Measurements from ENCODE around the gene SLC25A43. TPM values are rescaled to one million over a fixed set of nuclear protein-coding genes. Genes with fewer than 3 reads are reported as not detected.
"Not testable (repeated sequence)": the region's sequence is repeated elsewhere in the genome, so short reads cannot be mapped to it uniquely, and the experiment has no call there.

Gene SLC25A43
- total RNA-seq, 4 donors from 2014 or later = 7.9 to 18.0 (median 14.3) TPM

GRCh38 chrX:119375561-119375960 lies 23.6 kb upstream of the SLC25A43 start:
- Histone ChIP-seq H3K4me3 (no peak overlapping the region), H3K27me3 (no peaks in the 10 kb centered on the region), H3K9me3 (no peaks in the 10 kb centered on the region), H3K4me1 (no peaks in the 10 kb centered on the region), H3K27ac (no peak overlapping the region), H3K36me3 (no peaks in the 10 kb centered on the region)
- no peak for ATAC-seq
- WGBS, 2 donors (ENCODE audit: low coverage in 1 of 2) = 100% methylated on average over 1 of the region's 3 CpGs; no CpG with 5 or more reads in 1 of the 2 donors
- TF ChIP-seq EP300 (IDR thresholded peaks at IDR 0.05) (no peak), CTCF (IDR thresholded peaks at IDR 0.05) (no peak), POLR2AphosphoS5 (IDR thresholded peaks at IDR 0.05) (no peak), POLR2A (IDR thresholded peaks at IDR 0.05) (no peak)

GRCh38 chrX:119376312-119376711 lies 22.8 kb upstream of the SLC25A43 start:
- Histone ChIP-seq H3K27me3 (no peaks in the 10 kb centered on the region), H3K9me3 (no peaks in the 10 kb centered on the region), H3K4me3 (no peak overlapping the region), H3K4me1 (no peaks in the 10 kb centered on the region), H3K27ac (no peak overlapping the region), H3K36me3 (no peaks in the 10 kb centered on the region)
- no peak for ATAC-seq
- 67 to 76% methylated on average over 1 to 3 of the region's 5 CpGs for WGBS, 2 donors (ENCODE audit: low coverage in 1 of 2)
- TF ChIP-seq POLR2AphosphoS5 (IDR thresholded peaks at IDR 0.05) (no peak), EP300 (IDR thresholded peaks at IDR 0.05) (no peak), POLR2A (IDR thresholded peaks at IDR 0.05) (no peak), CTCF (IDR thresholded peaks at IDR 0.05) (no peak)

- no peaks in the 10 kb centered on the region for H3K4me1 ChIP-seq
- TF ChIP-seq POLR2A (IDR thresholded peaks at IDR 0.05) (no peak), EP300 (IDR thresholded peaks at IDR 0.05) (no peak)
- no peak overlapping the region for H3K4me3 ChIP-seq
- H3K36me3 ChIP-seq = no peaks in the 10 kb centered on the region
- no peak for ATAC-seq
- H3K27me3 ChIP-seq = no peaks in the 10 kb centered on the region
- no peak overlapping the region for H3K27ac ChIP-seq
- no peaks in the 10 kb centered on the region for H3K9me3 ChIP-seq
- 22 to 55% methylated on average over 1 of the region's 1 CpG for WGBS, 2 donors (ENCODE audit: low coverage in 1 of 2)
Measured at GRCh38 chrX:119381349-119381944, 17.7 kb upstream of the SLC25A43 start.

GRCh38 chrX:119382606-119383005 lies 16.5 kb upstream of the SLC25A43 start:
- no peaks in the 10 kb centered on the region for H3K36me3 ChIP-seq
- H3K27me3 ChIP-seq = no peaks in the 10 kb centered on the region
- no peaks in the 10 kb centered on the region for H3K9me3 ChIP-seq
- H3K4me1 ChIP-seq = no peaks in the 10 kb centered on the region
- ATAC-seq = no peak
- H3K4me3 ChIP-seq = no peak overlapping the region
- no peak overlapping the region for H3K27ac ChIP-seq
- no peak for TF ChIP-seq EP300 (IDR thresholded peaks at IDR 0.05)
- no peak for TF ChIP-seq CTCF (IDR thresholded peaks at IDR 0.05)
- TF ChIP-seq POLR2A (IDR thresholded peaks at IDR 0.05) = no peak
- no peak for TF ChIP-seq POLR2AphosphoS5 (IDR thresholded peaks at IDR 0.05)

GRCh38 chrX:119386685-119387084 lies 12.5 kb upstream of the SLC25A43 start:
- H3K9me3 ChIP-seq, H3K36me3 ChIP-seq, H3K27me3 ChIP-seq, ATAC-seq, H3K27ac ChIP-seq, H3K4me1 ChIP-seq, H3K4me3 ChIP-seq: not testable (repeated sequence)
- WGBS, 2 donors (ENCODE audit: low coverage in 1 of 2) = 43 to 83% methylated on average over 1 to 2 of the region's 4 CpGs

- not testable (repeated sequence) for ATAC-seq, H3K27ac ChIP-seq, H3K4me1 ChIP-seq, H3K36me3 ChIP-seq, H3K9me3 ChIP-seq, H3K27me3 ChIP-seq, H3K4me3 ChIP-seq
- no CpG with 5 or more reads among the region's 20 CpGs for WGBS, 2 donors (ENCODE audit: low coverage in 1 of 2)
Measured at GRCh38 chrX:119387426-119387825, 11.7 kb upstream of the SLC25A43 start.

Measured in gastroesophageal sphincter (tissue), 4 donors.